K562 (cell line): ENCODE results near the gene CACNA1I. TPM values are rescaled to one million over a fixed set of nuclear protein-coding genes. Genes with fewer than 3 reads are reported as not detected.

ENCODE experiments used
- ATAC-seq: fragments of 200-7000 bp; cut with Tn5 transposase; 3 replicates; pipeline ENCODE4 v1.9.1; 2020; ENCODE audit warnings: moderate library complexity
- BruUV-seq: library from RNA; stranded (reverse); fragments of 400-500 nt; replicated peaks from 2 replicates; lab custom pipeline; 2021; lab: Mats Ljungman, UMichigan
- CTCF ChIA-PET: fragments of 300-600 bp; formaldehyde crosslinking; extraction: SDS; loops from one replicate; lab custom pipeline; 2021; ENCODE audit warnings: low intra/inter-chr PET ratio; lab: Yijun Ruan, JAX
- POLR2A ChIA-PET: fragments of 300-600, 350-650 bp; sonication (Branson Sonifier 250); formaldehyde crosslinking; extraction: SDS; loops from one replicate; lab custom pipeline; 2021; ENCODE audit warnings: antibody characterized with exemption, inconsistent platforms; lab: Yijun Ruan, JAX
- DNase-seq, 4 experiments: peaks; one replicate each; pipeline versions ENCODE4 v3.0.0 to v3.0.0-alpha.2; 2011 to 2018; ENCODE audit warnings: low spot score in 3 of 4, mixed read lengths in 3 of 4; ENCODE audit errors: extremely low read depth in 1 of 4
- FAIRE-seq: peaks from 2 replicates; lab custom pipeline; 2011; peaks lifted over from hg19 to GRCh38; lab: Jason Lieb, UNC
- H2AFZ ChIP-seq: 2 replicates; pipeline ENCODE4 v1.6.0; 2011; ENCODE audit warnings: low read depth, low read length, control low read depth, inconsistent platforms
- H3K27ac ChIP-seq: fragments of 200-600 bp; 3 replicates; pipeline ENCODE4 v1.8.0; 2011; ENCODE audit warnings: low read depth, mild to moderate bottlenecking, control low read depth, inconsistent platforms, low read length, moderate library complexity, mixed read lengths; ENCODE audit errors: extremely low read depth
- H3K27me3 ChIP-seq, 2 experiments: fragments of 300-600 bp in 1 of 2; 2 replicates in 1 of 2; 3 replicates in 1 of 2; pipeline versions ENCODE4 v1.6.0 to v1.8.0; 2011; ENCODE audit warnings: inconsistent platforms in 2 of 2, low read length in 2 of 2, mild to moderate bottlenecking in 1 of 2, mixed read lengths in 1 of 2, moderate library complexity in 1 of 2; ENCODE audit not compliant: control insufficient read depth in 2 of 2, insufficient read depth in 2 of 2
- H3K36me3 ChIP-seq: fragments of 300-600 bp; 3 replicates; pipeline ENCODE4 v1.8.0; 2011; ENCODE audit warnings: mild to moderate bottlenecking, low read length, inconsistent platforms; ENCODE audit not compliant: control insufficient read depth, insufficient read depth
- H3K4me1 ChIP-seq, 2 experiments: fragments of 200-600 bp in 1 of 2; replicated peaks in 1 of 2; 2 replicates in 1 of 2; 3 replicates in 1 of 2; pipeline versions ENCODE4 v1.5.1 to v1.8.0; 2011; ENCODE audit warnings: inconsistent platforms in 2 of 2, low read length in 2 of 2, mild to moderate bottlenecking in 1 of 2, mixed read lengths in 1 of 2, moderate library complexity in 1 of 2; ENCODE audit not compliant: control insufficient read depth in 2 of 2, insufficient read depth in 2 of 2
- H3K4me2 ChIP-seq: 2 replicates; pipeline ENCODE4 v1.6.1; 2011; ENCODE audit warnings: low read length, control low read depth, inconsistent platforms, mixed read lengths; ENCODE audit not compliant: insufficient read depth
- H3K4me3 ChIP-seq: fragments of 200-600 bp; sonication (generic), shearing (Covaris generic); 2 replicates; pipeline ENCODE4 v1.5.1; 2016; ENCODE audit warnings: control low read depth, inconsistent platforms
- H3K79me2 ChIP-seq: fragments of 200-600 bp; 3 replicates; pipeline ENCODE4 v1.8.0; 2011; ENCODE audit warnings: low read length, inconsistent platforms; ENCODE audit not compliant: control insufficient read depth, insufficient read depth
- H3K9ac ChIP-seq, 2 experiments: 2 replicates each; pipeline versions ENCODE4 v1.6.0 to v1.6.1; 2011; ENCODE audit warnings: low read depth in 2 of 2, low read length in 2 of 2, control low read depth in 1 of 2, inconsistent platforms in 1 of 2, mild to moderate bottlenecking in 1 of 2, mixed read lengths in 1 of 2; ENCODE audit not compliant: insufficient read depth in 1 of 2
- H3K9me1 ChIP-seq: one replicate; pipeline ENCODE4 v1.6.0; 2011; ENCODE audit warnings: inconsistent platforms, mild to moderate bottlenecking, low read length, moderate library complexity; ENCODE audit not compliant: control insufficient read depth, insufficient read depth
- H3K9me3 ChIP-seq: replicated peaks from 2 replicates; pipeline ENCODE4 v1.5.1; 2011; ENCODE audit warnings: low read depth, low read length, inconsistent platforms; ENCODE audit not compliant: control insufficient read depth, insufficient read depth
- H4K20me1 ChIP-seq: replicated peaks from 2 replicates; pipeline ENCODE4 v1.6.1; 2011; ENCODE audit warnings: low read length, inconsistent platforms, mixed read lengths; ENCODE audit not compliant: control insufficient read depth, insufficient read depth
- FOXP1 ChIP-seq: sonication (generic); formaldehyde crosslinking; IDR thresholded peaks from 2 replicates; pipeline ENCODE4 v1.8.0; 2022; ENCODE audit warnings: mild to moderate bottlenecking, missing genetic modification reagents
- HNRNPUL1 ChIP-seq: fragments of 200-400 bp; formaldehyde crosslinking; IDR thresholded peaks from 2 replicates; pipeline ENCODE4 v1.6.1; 2017; ENCODE audit warnings: low read length
- PHF21A ChIP-seq: fragments of 450-650 bp; IDR thresholded peaks from 2 replicates; pipeline ENCODE4 v1.6.1; 2017; ENCODE audit warnings: low read depth, borderline replicate concordance
- ZNF23 ChIP-seq: fragments of 250-450 bp; sonication (Bioruptor Pico); IDR thresholded peaks from 2 replicates; pipeline ENCODE4 v1.4.0; 2020; ENCODE audit warnings: mild to moderate bottlenecking
- WGBS: fragments of 100-300 bp; shearing (Covaris generic); methylation state at CpG from one replicate; pipeline ENCODE4 v1.1.6; 2016; ENCODE audit warnings: low coverage, mixed read lengths; ENCODE audit not compliant: insufficient coverage; ENCODE audit errors: missing lambda C conversion rate; 5-methylcytosine and 5-hydroxymethylcytosine counted together
- in situ Hi-C: fragments of 300-500 bp; cut with MboI; formaldehyde crosslinking; loops from 4 replicates; pipeline ENCODE4 v1.15.0; 2018; ENCODE audit warnings: inconsistent platforms, mixed read lengths
- intact Hi-C: fragments of 100-400 bp; cut with micrococcal nuclease; formaldehyde crosslinking; loops from 2 replicates; pipeline ENCODE4 v1.14.2; 2022
- polyA plus RNA-seq, 8 experiments: library from polyadenylated mRNA; depleted of rRNA in 4 of 8; stranded (reverse) in 5 of 8; unstranded in 3 of 8; fragments of >200 nt; fragmentation: Nextera tagmentation in 2 of 8; fragmentation: Illumina TruSeq in 1 of 8; extraction: Ambion mirVana in 2 of 8; extraction: Trizol in 1 of 8; gene quantifications; 2 replicates each; pipeline versions ENCODE4 v1.2.1 to v1.2.3, GENCODE V29; 2011 to 2014; ENCODE audit warnings: inconsistent platforms in 1 of 8, missing spikeins in 1 of 8
- total RNA-seq, 7 experiments: library from RNA; depleted of rRNA in 6 of 7; stranded (reverse); fragments of >200 nt in 6 of 7; fragmentation: Illumina TruSeq in 2 of 7; extraction: Trizol in 2 of 7; gene quantifications; 2 replicates each; pipeline versions ENCODE4 v1.2.1 to v1.2.3, GENCODE V29; 2011 to 2021; ENCODE audit warnings: low replicate concordance in 1 of 7
- TF ChIP-seq, protein P1 (sequence below): fragments of 250-450 bp; sonication (Bioruptor Pico); IDR thresholded peaks from 2 replicates; pipeline ENCODE4 v1.8.0; 2021; ENCODE audit warnings: mild to moderate bottlenecking, moderate library complexity
- TF ChIP-seq, protein P2 (sequence below): fragments of 450-650 bp; formaldehyde crosslinking; IDR thresholded peaks from 2 replicates; pipeline ENCODE4 v1.4.0; 2020; ENCODE audit warnings: mild to moderate bottlenecking
- TF ChIP-seq, protein P3 (sequence below): fragments of 450-650 bp; IDR thresholded peaks from 2 replicates; pipeline ENCODE4 v1.6.1; 2016; ENCODE audit warnings: mild to moderate bottlenecking, moderate library complexity

Gene CACNA1I
- total and polyA plus RNA-seq, 9 of the 15 experiments (the other 6 are each of a cell fraction or from before 2014, with no cell fraction given) = 0.01 to 0.79 (median 0.32) TPM; not detected in 1

DNA sequence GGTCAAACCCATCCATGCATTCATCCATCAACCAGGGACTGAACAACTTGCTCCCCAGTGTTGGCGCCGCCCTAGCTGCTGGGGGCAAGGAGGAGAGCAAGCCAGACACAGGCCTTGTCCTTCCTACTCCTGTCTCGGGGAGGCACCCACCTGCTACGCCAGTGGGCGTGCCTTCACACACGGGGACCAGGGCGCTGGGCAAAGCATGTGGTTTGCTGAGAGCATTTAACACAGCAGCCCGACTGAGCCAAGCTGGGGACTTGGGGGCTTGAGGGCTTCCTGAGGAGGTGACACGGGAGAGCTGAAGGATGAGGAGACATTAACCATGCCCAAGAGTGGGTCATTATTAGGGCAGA, 30.6 kb downstream of the CACNA1I start:
- ATAC-seq (no peak), DNase-seq (no peak), FAIRE-seq (no peak)
- Histone ChIP-seq H4K20me1 (no peaks in the 10 kb centered on the region), H3K79me2 (no peaks in the 10 kb centered on the region), H3K4me2 (no peak overlapping the region), H3K27ac (no peak overlapping the region), H3K27me3 (no peaks in the 10 kb centered on the region), H3K9me1 (peaks cover 2% of the 10 kb centered on the region), H3K9me3 (no peaks in the 10 kb centered on the region), H3K36me3 (no peaks in the 10 kb centered on the region), H3K4me1 (peaks cover 0 to 17% of the 10 kb centered on the region in 2 experiments; a peak in 3 of 5 replicates), H3K9ac (no peak overlapping the region), H2AFZ (no peak overlapping the region), H3K4me3 (no peak overlapping the region)
- CTCF ChIA-PET = no interaction called here
- 60% methylated on average over 7 of the region's 9 CpGs for WGBS
- no TSS peak for BruUV-seq
- intact Hi-C loops = no loop called here
- POLR2A ChIA-PET = interaction anchor here (0.6 kb wide), 1 partner anchor 432 kb away, joined by 3 read pairs; no protein-coding TSS in a partner anchor
- in situ Hi-C loops = no loop called here
- TF ChIP-seq FOXP1 (no peak), PHF21A (no peak), HNRNPUL1 (no peak), ZNF23 (no peak)
- TF ChIP-seq, protein P1, sequence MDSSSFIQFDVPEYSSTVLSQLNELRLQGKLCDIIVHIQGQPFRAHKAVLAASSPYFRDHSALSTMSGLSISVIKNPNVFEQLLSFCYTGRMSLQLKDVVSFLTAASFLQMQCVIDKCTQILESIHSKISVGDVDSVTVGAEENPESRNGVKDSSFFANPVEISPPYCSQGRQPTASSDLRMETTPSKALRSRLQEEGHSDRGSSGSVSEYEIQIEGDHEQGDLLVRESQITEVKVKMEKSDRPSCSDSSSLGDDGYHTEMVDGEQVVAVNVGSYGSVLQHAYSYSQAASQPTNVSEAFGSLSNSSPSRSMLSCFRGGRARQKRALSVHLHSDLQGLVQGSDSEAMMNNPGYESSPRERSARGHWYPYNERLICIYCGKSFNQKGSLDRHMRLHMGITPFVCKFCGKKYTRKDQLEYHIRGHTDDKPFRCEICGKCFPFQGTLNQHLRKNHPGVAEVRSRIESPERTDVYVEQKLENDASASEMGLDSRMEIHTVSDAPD (CRISPR knock-in tag) = no peak
- TF ChIP-seq, protein P2, sequence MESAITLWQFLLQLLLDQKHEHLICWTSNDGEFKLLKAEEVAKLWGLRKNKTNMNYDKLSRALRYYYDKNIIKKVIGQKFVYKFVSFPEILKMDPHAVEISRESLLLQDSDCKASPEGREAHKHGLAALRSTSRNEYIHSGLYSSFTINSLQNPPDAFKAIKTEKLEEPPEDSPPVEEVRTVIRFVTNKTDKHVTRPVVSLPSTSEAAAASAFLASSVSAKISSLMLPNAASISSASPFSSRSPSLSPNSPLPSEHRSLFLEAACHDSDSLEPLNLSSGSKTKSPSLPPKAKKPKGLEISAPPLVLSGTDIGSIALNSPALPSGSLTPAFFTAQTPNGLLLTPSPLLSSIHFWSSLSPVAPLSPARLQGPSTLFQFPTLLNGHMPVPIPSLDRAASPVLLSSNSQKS (CRISPR knock-in tag) = no peak
- TF ChIP-seq, protein P3, sequence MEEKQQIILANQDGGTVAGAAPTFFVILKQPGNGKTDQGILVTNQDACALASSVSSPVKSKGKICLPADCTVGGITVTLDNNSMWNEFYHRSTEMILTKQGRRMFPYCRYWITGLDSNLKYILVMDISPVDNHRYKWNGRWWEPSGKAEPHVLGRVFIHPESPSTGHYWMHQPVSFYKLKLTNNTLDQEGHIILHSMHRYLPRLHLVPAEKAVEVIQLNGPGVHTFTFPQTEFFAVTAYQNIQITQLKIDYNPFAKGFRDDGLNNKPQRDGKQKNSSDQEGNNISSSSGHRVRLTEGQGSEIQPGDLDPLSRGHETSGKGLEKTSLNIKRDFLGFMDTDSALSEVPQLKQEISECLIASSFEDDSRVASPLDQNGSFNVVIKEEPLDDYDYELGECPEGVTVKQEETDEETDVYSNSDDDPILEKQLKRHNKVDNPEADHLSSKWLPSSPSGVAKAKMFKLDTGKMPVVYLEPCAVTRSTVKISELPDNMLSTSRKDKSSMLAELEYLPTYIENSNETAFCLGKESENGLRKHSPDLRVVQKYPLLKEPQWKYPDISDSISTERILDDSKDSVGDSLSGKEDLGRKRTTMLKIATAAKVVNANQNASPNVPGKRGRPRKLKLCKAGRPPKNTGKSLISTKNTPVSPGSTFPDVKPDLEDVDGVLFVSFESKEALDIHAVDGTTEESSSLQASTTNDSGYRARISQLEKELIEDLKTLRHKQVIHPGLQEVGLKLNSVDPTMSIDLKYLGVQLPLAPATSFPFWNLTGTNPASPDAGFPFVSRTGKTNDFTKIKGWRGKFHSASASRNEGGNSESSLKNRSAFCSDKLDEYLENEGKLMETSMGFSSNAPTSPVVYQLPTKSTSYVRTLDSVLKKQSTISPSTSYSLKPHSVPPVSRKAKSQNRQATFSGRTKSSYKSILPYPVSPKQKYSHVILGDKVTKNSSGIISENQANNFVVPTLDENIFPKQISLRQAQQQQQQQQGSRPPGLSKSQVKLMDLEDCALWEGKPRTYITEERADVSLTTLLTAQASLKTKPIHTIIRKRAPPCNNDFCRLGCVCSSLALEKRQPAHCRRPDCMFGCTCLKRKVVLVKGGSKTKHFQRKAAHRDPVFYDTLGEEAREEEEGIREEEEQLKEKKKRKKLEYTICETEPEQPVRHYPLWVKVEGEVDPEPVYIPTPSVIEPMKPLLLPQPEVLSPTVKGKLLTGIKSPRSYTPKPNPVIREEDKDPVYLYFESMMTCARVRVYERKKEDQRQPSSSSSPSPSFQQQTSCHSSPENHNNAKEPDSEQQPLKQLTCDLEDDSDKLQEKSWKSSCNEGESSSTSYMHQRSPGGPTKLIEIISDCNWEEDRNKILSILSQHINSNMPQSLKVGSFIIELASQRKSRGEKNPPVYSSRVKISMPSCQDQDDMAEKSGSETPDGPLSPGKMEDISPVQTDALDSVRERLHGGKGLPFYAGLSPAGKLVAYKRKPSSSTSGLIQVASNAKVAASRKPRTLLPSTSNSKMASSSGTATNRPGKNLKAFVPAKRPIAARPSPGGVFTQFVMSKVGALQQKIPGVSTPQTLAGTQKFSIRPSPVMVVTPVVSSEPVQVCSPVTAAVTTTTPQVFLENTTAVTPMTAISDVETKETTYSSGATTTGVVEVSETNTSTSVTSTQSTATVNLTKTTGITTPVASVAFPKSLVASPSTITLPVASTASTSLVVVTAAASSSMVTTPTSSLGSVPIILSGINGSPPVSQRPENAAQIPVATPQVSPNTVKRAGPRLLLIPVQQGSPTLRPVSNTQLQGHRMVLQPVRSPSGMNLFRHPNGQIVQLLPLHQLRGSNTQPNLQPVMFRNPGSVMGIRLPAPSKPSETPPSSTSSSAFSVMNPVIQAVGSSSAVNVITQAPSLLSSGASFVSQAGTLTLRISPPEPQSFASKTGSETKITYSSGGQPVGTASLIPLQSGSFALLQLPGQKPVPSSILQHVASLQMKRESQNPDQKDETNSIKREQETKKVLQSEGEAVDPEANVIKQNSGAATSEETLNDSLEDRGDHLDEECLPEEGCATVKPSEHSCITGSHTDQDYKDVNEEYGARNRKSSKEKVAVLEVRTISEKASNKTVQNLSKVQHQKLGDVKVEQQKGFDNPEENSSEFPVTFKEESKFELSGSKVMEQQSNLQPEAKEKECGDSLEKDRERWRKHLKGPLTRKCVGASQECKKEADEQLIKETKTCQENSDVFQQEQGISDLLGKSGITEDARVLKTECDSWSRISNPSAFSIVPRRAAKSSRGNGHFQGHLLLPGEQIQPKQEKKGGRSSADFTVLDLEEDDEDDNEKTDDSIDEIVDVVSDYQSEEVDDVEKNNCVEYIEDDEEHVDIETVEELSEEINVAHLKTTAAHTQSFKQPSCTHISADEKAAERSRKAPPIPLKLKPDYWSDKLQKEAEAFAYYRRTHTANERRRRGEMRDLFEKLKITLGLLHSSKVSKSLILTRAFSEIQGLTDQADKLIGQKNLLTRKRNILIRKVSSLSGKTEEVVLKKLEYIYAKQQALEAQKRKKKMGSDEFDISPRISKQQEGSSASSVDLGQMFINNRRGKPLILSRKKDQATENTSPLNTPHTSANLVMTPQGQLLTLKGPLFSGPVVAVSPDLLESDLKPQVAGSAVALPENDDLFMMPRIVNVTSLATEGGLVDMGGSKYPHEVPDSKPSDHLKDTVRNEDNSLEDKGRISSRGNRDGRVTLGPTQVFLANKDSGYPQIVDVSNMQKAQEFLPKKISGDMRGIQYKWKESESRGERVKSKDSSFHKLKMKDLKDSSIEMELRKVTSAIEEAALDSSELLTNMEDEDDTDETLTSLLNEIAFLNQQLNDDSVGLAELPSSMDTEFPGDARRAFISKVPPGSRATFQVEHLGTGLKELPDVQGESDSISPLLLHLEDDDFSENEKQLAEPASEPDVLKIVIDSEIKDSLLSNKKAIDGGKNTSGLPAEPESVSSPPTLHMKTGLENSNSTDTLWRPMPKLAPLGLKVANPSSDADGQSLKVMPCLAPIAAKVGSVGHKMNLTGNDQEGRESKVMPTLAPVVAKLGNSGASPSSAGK = no peak
